CD14-positive monocyte (primary cell): Measurements from ENCODE around the gene ISL1. TPM values are rescaled to one million over a fixed set of nuclear protein-coding genes. Genes with fewer than 3 reads are reported as not detected.

Source experiments
- DNase-seq, 3 donors: peaks; one replicate each; pipeline ENCODE4 v3.0.0-alpha.2; 2011 to 2022
- H2AFZ ChIP-seq: 2 replicates; pipeline ENCODE4 v1.6.0; 2012; ENCODE audit warnings: mild to moderate bottlenecking, low read depth, low read length, inconsistent platforms; ENCODE audit not compliant: insufficient read depth, poor library complexity, severe bottlenecking
- H3K27ac ChIP-seq, 2 donors: 1 replicate in 1 of 2; 2 replicates in 1 of 2; pipeline ENCODE4 v1.5.1; 2012 to 2013; ENCODE audit warnings: low read length in 2 of 2, control low read depth in 1 of 2, inconsistent platforms in 1 of 2, low read depth in 1 of 2, mild to moderate bottlenecking in 1 of 2
- H3K27me3 ChIP-seq, 2 donors: one replicate each; pipeline versions ENCODE4 v1.6.0 to v1.6.1; 2011 to 2013; ENCODE audit warnings: low read length in 2 of 2; ENCODE audit not compliant: control insufficient read depth in 2 of 2, insufficient read depth in 2 of 2
- H3K36me3 ChIP-seq, 2 donors: replicated peaks in 1 of 2; 1 replicate in 1 of 2; 2 replicates in 1 of 2; pipeline versions ENCODE4 v1.5.1 to v1.6.1; 2012 to 2013; ENCODE audit warnings: low read length in 2 of 2, control low read depth in 1 of 2, inconsistent platforms in 1 of 2, mild to moderate bottlenecking in 1 of 2; ENCODE audit not compliant: insufficient read depth in 2 of 2, control insufficient read depth in 1 of 2
- H3K4me1 ChIP-seq, 2 donors: 1 replicate in 1 of 2; 2 replicates in 1 of 2; pipeline versions ENCODE4 v1.5.1 to v1.6.1; 2012 to 2013; ENCODE audit warnings: low read length in 2 of 2, control low read depth in 1 of 2, inconsistent platforms in 1 of 2, mild to moderate bottlenecking in 1 of 2, moderate library complexity in 1 of 2; ENCODE audit not compliant: insufficient read depth in 2 of 2, control insufficient read depth in 1 of 2
- H3K4me2 ChIP-seq: replicated peaks from 2 replicates; pipeline ENCODE3; 2012; ENCODE audit warnings: low read length, moderate library complexity, mild to moderate bottlenecking; ENCODE audit not compliant: poor library complexity, severe bottlenecking; ENCODE audit errors: extremely low read depth
- H3K4me3 ChIP-seq, 3 experiments: fragments of 200-600 bp in 1 of 3; sonication (generic) in 1 of 3; replicated peaks in 1 of 3; 1 replicate in 2 of 3; 2 replicates in 1 of 3; pipeline ENCODE4 v1.5.1; 2011 to 2013; ENCODE audit warnings: low read length in 3 of 3, mild to moderate bottlenecking in 3 of 3, control low read depth in 2 of 3, low read depth in 2 of 3, inconsistent platforms in 1 of 3, moderate library complexity in 1 of 3
- H3K79me2 ChIP-seq: 2 replicates; pipeline ENCODE4 v1.6.0; 2012; ENCODE audit warnings: mild to moderate bottlenecking, control low read depth, inconsistent platforms, low read length, moderate library complexity; ENCODE audit not compliant: insufficient read depth
- H3K9ac ChIP-seq: 2 replicates; pipeline ENCODE4 v1.6.0; 2017; ENCODE audit warnings: low read length, mild to moderate bottlenecking; ENCODE audit not compliant: insufficient read depth, poor library complexity, severe bottlenecking
- H3K9me3 ChIP-seq, 2 donors: replicated peaks in 1 of 2; 1 replicate in 1 of 2; 2 replicates in 1 of 2; pipeline versions ENCODE4 v1.5.1 to v1.6.1; 2012 to 2013; ENCODE audit warnings: low read length in 2 of 2, control low read depth in 1 of 2; ENCODE audit not compliant: control insufficient read depth in 1 of 2, insufficient read depth in 1 of 2
- H4K20me1 ChIP-seq: 2 replicates; pipeline ENCODE4 v1.6.0; 2012; ENCODE audit warnings: mild to moderate bottlenecking, low read length, control low read depth, moderate library complexity; ENCODE audit not compliant: insufficient read depth
- H3K27ac Mint-ChIP-seq, 7 donors: one replicate each; pipeline ENCODE4 v1.8.0; 2020; ENCODE audit warnings: mild to moderate bottlenecking in 7 of 7, mixed read lengths in 7 of 7, moderate library complexity in 6 of 7, inconsistent platforms in 2 of 7
- H3K27me3 Mint-ChIP-seq, 3 donors: one replicate each; pipeline ENCODE4 v1.8.0; 2021 to 2022; ENCODE audit warnings: low read depth in 3 of 3, mild to moderate bottlenecking in 3 of 3, mixed read lengths in 3 of 3, moderate library complexity in 3 of 3, inconsistent platforms in 1 of 3
- H3K36me3 Mint-ChIP-seq, 2 donors: one replicate each; pipeline ENCODE4 v1.8.0; 2020; ENCODE audit warnings: mixed read lengths in 2 of 2, inconsistent platforms in 1 of 2, mild to moderate bottlenecking in 1 of 2
- H3K4me1 Mint-ChIP-seq: one replicate; pipeline ENCODE4 v1.8.0; 2020; ENCODE audit warnings: mild to moderate bottlenecking, mixed read lengths
- H3K4me3 Mint-ChIP-seq, 2 donors: one replicate each; pipeline ENCODE4 v1.8.0; 2020; ENCODE audit warnings: mild to moderate bottlenecking in 2 of 2, mixed read lengths in 2 of 2, moderate library complexity in 1 of 2
- H3K9me3 Mint-ChIP-seq, 7 donors: one replicate each; pipeline ENCODE4 v1.8.0; 2020 to 2022; ENCODE audit warnings: mixed read lengths in 7 of 7, mild to moderate bottlenecking in 6 of 7, moderate library complexity in 6 of 7, inconsistent platforms in 2 of 7
- CTCF ChIP-seq: fragments of 200-600 bp; IDR thresholded peaks from one replicate; pipeline ENCODE4 v1.8.0; 2022; ENCODE audit warnings: antibody characterized with exemption, mild to moderate bottlenecking
- WGBS: methylation state at CpG from one replicate; pipeline ENCODE4 v1.1.5; 2013; ENCODE audit warnings: missing lambda C conversion rate; ENCODE audit not compliant: insufficient coverage; 5-methylcytosine and 5-hydroxymethylcytosine counted together
- intact Hi-C, 2 donors: fragments of 100-400 bp; cut with micrococcal nuclease; formaldehyde crosslinking; loops; one replicate each; pipeline versions ENCODE4 v1.15.0 to v1.15.1; 2023
- polyA plus RNA-seq, 3 donors: library from polyadenylated mRNA; depleted of rRNA in 1 of 3; unstranded in 2 of 3; stranded (reverse) in 1 of 3; fragments of 300-500 nt in 2 of 3; fragments of >200 nt in 1 of 3; fragmentation: Illumina TruSeq in 2 of 3; gene quantifications; 1 replicate in 2 of 3; 2 replicates in 1 of 3; pipeline ENCODE4 v1.2.3, GENCODE V29; 2012 to 2021

ISL1 gene
- polyA plus RNA-seq, 3 donors, result not detected

- peaks cover 0 to 4% (median 0%) of the 10 kb centered on the region in 7 donors for H3K9me3 Mint-ChIP-seq
- no peak overlapping the region for H3K9ac ChIP-seq
- H3K4me1 Mint-ChIP-seq, result no peaks in the 10 kb centered on the region
- WGBS, result no CpG with 5 or more reads among the region's 2 CpGs
- H3K27me3 ChIP-seq, result no peaks in the 10 kb centered on the region
- TF ChIP-seq CTCF, result no peak
- no peak overlapping the region for H2AFZ ChIP-seq
- H3K4me1 ChIP-seq, result no peaks in the 10 kb centered on the region
- H3K36me3 Mint-ChIP-seq, result no peaks in the 10 kb centered on the region
- no peak overlapping the region for H3K4me3 ChIP-seq
- H3K27ac ChIP-seq, result no peak overlapping the region
- peaks cover 0 to 4% (median 0%) of the 10 kb centered on the region in 3 donors for H3K27me3 Mint-ChIP-seq
- H3K9me3 ChIP-seq, result no peaks in the 10 kb centered on the region
- no peak overlapping the region for H3K4me2 ChIP-seq
- no peak for DNase-seq
- intact Hi-C loops, result no loop called here
- no peak overlapping the region for H3K4me3 Mint-ChIP-seq
- H3K36me3 ChIP-seq, result no peaks in the 10 kb centered on the region
- H3K79me2 ChIP-seq, result no peaks in the 10 kb centered on the region
- no peak overlapping the region for H3K27ac Mint-ChIP-seq
- no peaks in the 10 kb centered on the region for H4K20me1 ChIP-seq
Observed at GRCh38 chr5:51414516-51414915, 31.3 kb downstream of the ISL1 start.

- Histone ChIP-seq H3K27me3 (no peaks in the 10 kb centered on the region), H3K4me3 (no peak overlapping the region), H3K27ac (no peak overlapping the region), H3K4me1 (no peaks in the 10 kb centered on the region), H2AFZ (no peak overlapping the region), H3K4me2 (no peak overlapping the region), H3K36me3 (no peaks in the 10 kb centered on the region), H3K79me2 (no peaks in the 10 kb centered on the region), H3K9ac (no peak overlapping the region), H4K20me1 (no peaks in the 10 kb centered on the region), H3K9me3 (no peaks in the 10 kb centered on the region)
- TF ChIP-seq CTCF, result no peak
- Mint-ChIP-seq H3K4me1 (no peaks in the 10 kb centered on the region), H3K9me3 (peaks cover 0 to 4% (median 0%) of the 10 kb centered on the region in 7 donors), H3K36me3 (no peaks in the 10 kb centered on the region), H3K27ac (no peak overlapping the region), H3K27me3 (peaks cover 0 to 4% (median 0%) of the 10 kb centered on the region in 3 donors), H3K4me3 (no peak overlapping the region)
- no peak for DNase-seq
- 100% methylated on average over 1 of the region's 3 CpGs for whole genome bisulfite sequencing
- intact Hi-C loops, result no loop called here
Observed at GRCh38 chr5:51416149-51416548, 32.9 kb downstream of the ISL1 start.
